ENCODE data around the gene SPRTN. TPM values are rescaled to one million over a fixed set of nuclear protein-coding genes. Genes with fewer than 3 reads are reported as not detected.

The SPRTN gene
- total and polyA plus RNA-seq, 2 experiments from 2014 or later, result 10.7 to 15.2 TPM

- no peak for DNase-seq (ENCODE audit: low read depth in 1 of 2, low spot score in 1 of 2)
- Histone ChIP-seq H3K27me3 (no peaks in the 10 kb centered on the region), H3K4me3 (no peak overlapping the region), H3K27ac (no peak overlapping the region), H3K36me3 (no peaks in the 10 kb centered on the region), H3K9me3 (ENCODE audit: low read depth) (no peaks in the 10 kb centered on the region), H3K4me1 (ENCODE audit: low read depth) (peaks cover 16% of the 10 kb centered on the region)
- TF ChIP-seq CTCF (IDR thresholded peaks at IDR 0.05; ENCODE audit: low read depth, low read length), result no peak
These were observed 63.4 kb downstream of the SPRTN start for GRCh38 chr1:231401478-231401877.

GRCh38 chr1:231404318-231404717, 66.2 kb downstream of the SPRTN start:
- Histone ChIP-seq H3K36me3 (no peaks in the 10 kb centered on the region), H3K9me3 (ENCODE audit: low read depth) (no peaks in the 10 kb centered on the region), H3K4me1 (ENCODE audit: low read depth) (peaks cover 18% of the 10 kb centered on the region), H3K27ac (no peak overlapping the region), H3K4me3 (no peak overlapping the region), H3K27me3 (no peaks in the 10 kb centered on the region)
- no peak for DNase-seq (ENCODE audit: low read depth in 1 of 2, low spot score in 1 of 2)
- no peak for TF ChIP-seq CTCF (IDR thresholded peaks at IDR 0.05; ENCODE audit: low read depth, low read length)

Other genes starting within 250 kb of the SPRTN start
- gene TRIM67, start 176.2 kb upstream of the SPRTN start, total RNA-seq, result 0.06 TPM in 1 of 2 replicates, not detected in the other
- gene TRIM67, start 176.2 kb upstream of the SPRTN start, polyA plus RNA-seq, result not detected in 2 replicates
- 36.5 and 41.1 TPM in 2 replicates for gene GNPAT, start 97.1 kb upstream of the SPRTN start, total RNA-seq
- 61.6 and 63.6 TPM in 2 replicates for gene GNPAT, start 97.1 kb upstream of the SPRTN start, polyA plus RNA-seq
- gene EXOC8, start 441 bp upstream of the SPRTN start, total RNA-seq, result 10.3 and 12.6 TPM in 2 replicates
- gene EXOC8, start 441 bp upstream of the SPRTN start, polyA plus RNA-seq, result 3.2 and 4.9 TPM in 2 replicates
- 67.6 and 81.8 TPM in 2 replicates for gene EGLN1, start 84.0 kb downstream of the SPRTN start, total RNA-seq
- 54.0 and 54.2 TPM in 2 replicates for gene EGLN1, start 84.0 kb downstream of the SPRTN start, polyA plus RNA-seq
- gene TSNAX, start 190.4 kb downstream of the SPRTN start, total RNA-seq, result 18.9 and 29.9 TPM in 2 replicates
- 40.3 and 44.5 TPM in 2 replicates for gene TSNAX, start 190.4 kb downstream of the SPRTN start, polyA plus RNA-seq